ENCODE results near the gene MUC21.

GRCh38 chr6:30957716-30958115 lies 25.8 kb upstream of the MUC21 start:
- TF ChIP-seq CTCF (IDR thresholded peaks at IDR 0.05) (no peak), POLR2A (IDR thresholded peaks at IDR 0.05) (no peak), POLR2AphosphoS5 (IDR thresholded peaks at IDR 0.05) (no peak), EP300 (IDR thresholded peaks at IDR 0.05) (no peak)

Data from gastroesophageal sphincter (tissue), 3 donors.